22Rv1 (cell line): Measurements from ENCODE around the gene ETV7.

Source experiments
- H3K27ac ChIP-seq: fragments of 450-650 bp; 2 replicates; pipeline ENCODE4 v1.5.1; 2017
- ZFX ChIP-seq: fragments of 450-650 bp; IDR thresholded peaks from 2 replicates; pipeline ENCODE4 v1.6.1; 2017; ENCODE audit warnings: antibody characterized with exemption, borderline replicate concordance
- TF ChIP-seq, protein P1 (sequence below): fragments of 450-650 bp; IDR thresholded peaks from 2 replicates; pipeline ENCODE4 v1.5.1; 2017; ENCODE audit warnings: mild to moderate bottlenecking

ETV7 gene

GRCh38 chr6:36402481-36402880 is 15.0 kb upstream of the ETV7 start:
- H3K27ac ChIP-seq = no peak overlapping the region
- no peak for TF ChIP-seq ZFX
- TF ChIP-seq, protein P1, sequence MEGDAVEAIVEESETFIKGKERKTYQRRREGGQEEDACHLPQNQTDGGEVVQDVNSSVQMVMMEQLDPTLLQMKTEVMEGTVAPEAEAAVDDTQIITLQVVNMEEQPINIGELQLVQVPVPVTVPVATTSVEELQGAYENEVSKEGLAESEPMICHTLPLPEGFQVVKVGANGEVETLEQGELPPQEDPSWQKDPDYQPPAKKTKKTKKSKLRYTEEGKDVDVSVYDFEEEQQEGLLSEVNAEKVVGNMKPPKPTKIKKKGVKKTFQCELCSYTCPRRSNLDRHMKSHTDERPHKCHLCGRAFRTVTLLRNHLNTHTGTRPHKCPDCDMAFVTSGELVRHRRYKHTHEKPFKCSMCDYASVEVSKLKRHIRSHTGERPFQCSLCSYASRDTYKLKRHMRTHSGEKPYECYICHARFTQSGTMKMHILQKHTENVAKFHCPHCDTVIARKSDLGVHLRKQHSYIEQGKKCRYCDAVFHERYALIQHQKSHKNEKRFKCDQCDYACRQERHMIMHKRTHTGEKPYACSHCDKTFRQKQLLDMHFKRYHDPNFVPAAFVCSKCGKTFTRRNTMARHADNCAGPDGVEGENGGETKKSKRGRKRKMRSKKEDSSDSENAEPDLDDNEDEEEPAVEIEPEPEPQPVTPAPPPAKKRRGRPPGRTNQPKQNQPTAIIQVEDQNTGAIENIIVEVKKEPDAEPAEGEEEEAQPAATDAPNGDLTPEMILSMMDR = no peak

DNA sequence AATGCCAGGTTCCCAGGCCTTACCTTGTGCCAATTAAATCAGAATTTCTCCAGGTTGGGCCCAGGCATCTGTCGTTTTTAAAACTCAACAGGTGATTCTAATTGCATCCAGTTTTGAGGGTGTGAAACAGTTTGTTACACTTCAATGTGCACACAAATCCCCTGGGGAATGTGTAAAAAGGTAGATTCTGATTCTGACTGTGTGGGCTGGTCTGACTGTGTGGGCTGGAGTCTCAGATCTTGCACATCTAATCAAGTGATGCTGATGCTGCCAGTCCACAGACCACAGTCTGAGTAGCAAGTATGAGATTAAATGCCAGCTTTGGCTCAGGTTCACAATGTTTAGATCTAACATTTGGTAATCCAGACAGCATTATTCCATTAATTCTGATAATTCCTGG is 12.5 kb upstream of the ETV7 start:
- no peak overlapping the region for H3K27ac ChIP-seq
- TF ChIP-seq, protein P1 = no peak
- TF ChIP-seq ZFX = no peak

- no peak overlapping the region for H3K27ac ChIP-seq
- no peak for TF ChIP-seq ZFX
- TF ChIP-seq, protein P1 = 0 out of 2 replicates have a peak, but pooled peaks have one; percentile 3
Measured at GRCh38 chr6:36392621-36393020, 5.2 kb upstream of the ETV7 start.

DNA sequence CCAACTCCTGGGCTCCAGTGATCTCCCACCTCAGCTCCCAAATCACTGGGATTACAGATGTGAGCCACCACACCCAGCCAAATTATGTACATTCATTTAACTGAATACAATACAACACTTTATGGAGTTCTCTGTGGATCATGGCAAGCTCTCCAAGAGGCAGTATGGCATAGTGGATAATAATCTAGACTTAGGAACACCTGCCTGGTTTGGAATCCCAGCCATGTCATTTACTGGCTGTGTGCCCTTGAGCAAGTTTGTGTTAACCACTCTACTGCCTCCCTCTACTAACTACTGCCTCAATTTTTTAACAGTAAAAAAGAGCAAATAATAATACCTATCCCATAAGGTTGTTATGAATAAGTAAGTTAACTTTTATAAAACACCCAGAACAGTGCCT is 1.9 kb upstream of the ETV7 start:
- no peak overlapping the region for H3K27ac ChIP-seq
- TF ChIP-seq, protein P1 = no peak
- no peak for TF ChIP-seq ZFX

DNA sequence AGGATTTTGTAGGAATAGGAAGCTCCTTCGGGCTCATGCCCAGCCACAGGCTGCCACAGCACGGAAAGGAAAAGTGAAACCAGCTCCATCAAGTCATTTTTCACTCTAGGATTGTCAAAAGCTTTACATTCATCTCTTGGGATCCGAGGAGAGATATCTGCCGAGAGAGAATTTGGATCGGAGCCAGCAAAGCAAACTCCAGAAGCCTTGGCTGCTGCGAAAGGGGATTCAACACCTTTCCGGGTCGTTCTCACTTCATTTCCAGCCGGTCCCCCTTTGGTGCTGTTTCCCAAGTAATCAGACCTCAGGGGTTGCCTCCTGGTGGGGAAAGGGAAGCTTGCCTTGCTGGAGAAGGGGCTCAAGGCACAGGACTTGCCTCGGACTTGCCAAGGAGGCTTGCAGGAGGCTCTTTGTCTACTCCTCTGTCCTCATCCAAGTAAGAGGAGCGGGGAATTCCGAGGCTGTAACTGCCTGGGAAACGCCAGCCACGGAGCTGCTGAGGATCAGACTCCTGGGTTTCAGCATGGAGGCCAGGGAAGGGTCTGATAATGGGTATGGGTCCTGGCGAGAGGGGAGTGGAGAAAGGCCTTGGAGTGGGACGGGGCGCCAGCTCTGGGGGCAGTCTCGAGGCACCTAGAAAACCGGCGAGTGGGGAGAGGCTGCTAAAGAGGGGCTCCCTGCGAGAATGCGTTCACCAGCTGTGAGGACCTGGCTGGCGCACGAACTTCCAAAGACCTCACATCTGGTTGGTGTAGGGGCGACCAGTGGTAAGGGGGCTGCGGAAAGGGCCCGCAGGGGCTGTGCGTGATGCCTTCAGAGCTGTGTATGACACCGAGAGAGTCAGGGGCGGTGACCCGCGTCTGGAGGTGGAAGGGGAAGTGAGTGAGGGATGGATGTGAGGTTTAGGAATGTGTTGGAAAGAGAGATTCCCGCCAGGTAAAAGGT is 702 bp downstream of the ETV7 start:
- no peak for TF ChIP-seq ZFX
- TF ChIP-seq, protein P1 = no peak
- no peak overlapping the region for H3K27ac ChIP-seq

DNA sequence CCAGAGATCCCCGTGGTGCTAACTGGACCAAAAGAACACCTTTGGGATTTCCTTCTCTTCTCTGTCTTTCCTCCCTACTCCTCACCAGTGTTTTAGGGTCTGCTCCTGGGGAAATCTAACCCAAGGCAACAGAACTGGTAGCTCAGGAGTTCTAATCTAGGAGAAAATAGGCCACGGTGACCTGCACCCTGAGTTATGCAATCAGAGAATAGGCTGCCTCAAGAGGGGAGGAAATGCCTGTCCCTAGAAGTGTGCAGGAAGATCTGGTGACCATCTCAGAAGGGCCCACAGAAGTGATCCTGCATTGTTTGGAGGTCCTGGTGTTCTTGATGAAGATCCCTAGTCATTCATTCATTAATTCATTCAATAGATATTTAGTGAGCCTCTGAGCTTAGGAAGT is 3.4 kb downstream of the ETV7 start:
- H3K27ac ChIP-seq = no peak overlapping the region
- no peak for TF ChIP-seq ZFX
- TF ChIP-seq, protein P1 = no peak

DNA sequence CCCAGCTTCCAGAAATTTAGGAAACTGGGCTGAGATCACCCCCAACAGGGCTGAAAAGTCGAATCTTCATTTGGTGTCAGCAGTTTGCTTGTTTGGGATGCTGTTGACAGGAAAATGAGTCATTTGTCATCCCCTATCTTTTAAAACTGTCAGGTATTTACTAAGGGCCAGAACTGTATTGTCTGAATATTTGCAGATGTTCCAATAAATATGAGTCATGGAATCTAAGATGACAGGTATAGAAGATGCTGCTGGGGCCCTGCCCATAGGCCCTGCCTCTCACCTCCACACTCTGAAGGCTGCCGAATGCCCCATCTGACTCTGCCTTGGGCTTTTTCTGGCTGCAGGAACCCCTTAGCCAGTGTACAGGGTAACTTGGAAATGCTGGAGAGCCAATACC is 3.9 kb downstream of the ETV7 start:
- TF ChIP-seq ZFX = no peak
- TF ChIP-seq, protein P1 = no peak
- H3K27ac ChIP-seq = no peak overlapping the region
